Stimulated activated CD4-positive, alpha-beta T cell treated with anti-CD3 and anti-CD28 coated beads, Interleukin-2, amount 100 ng/mL, for 24 hours (primary cell): ENCODE measurements around the gene LAMA2.
"Not testable (repeated sequence)": the region's sequence is repeated elsewhere in the genome, so short reads cannot be mapped to it uniquely, and the experiment has no call there.

Experiments
- DNase-seq, 2 donors: peaks; one replicate each; pipeline ENCODE4 v3.0.0-alpha.2; 2020

LAMA2 gene

DNA sequence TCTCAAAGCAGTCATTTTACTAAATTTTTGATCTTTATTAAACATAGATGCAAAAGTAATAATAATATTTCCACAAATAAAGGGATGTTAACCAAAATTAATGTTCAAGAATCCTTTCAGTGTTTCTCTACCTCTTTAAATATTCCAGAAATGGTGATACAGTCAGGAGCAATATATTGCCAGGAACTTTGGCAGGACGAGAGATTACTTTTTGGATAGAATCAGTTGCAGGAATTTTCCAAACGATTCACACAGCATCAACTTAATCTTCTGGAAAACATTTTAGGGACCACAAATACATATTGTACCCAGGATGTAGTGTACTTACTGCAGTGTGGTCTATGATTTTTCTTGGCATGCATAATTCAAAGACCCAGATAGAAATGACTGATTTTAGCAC, 125.7 kb downstream of the LAMA2 start:
- no peak for DNase-seq

GRCh38 chr6:129009851-129010250, 126.9 kb downstream of the LAMA2 start:
- DNase-seq, result no peak

DNA sequence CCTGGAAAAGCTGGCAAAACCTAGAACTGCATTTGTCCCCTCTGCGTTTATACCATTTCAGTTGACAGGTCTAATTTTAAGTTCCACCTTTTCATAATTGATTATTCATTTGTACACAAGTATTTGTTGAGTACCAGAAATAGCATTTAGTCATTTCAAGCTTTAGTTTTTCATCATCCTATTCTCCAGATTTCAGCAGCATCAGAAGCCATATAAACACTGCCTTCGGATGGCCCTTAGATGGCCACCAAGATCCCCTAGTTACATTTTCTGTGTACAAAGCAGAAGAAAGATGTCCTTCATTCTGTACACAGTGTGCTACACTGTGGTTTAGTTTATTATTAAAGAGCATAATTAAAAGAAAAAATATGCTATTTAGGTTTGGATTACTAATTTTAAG, 131.4 kb downstream of the LAMA2 start:
- no peak for DNase-seq

- DNase-seq, result no peak
Measured at GRCh38 chr6:129015721-129016120, 132.8 kb downstream of the LAMA2 start.

DNA sequence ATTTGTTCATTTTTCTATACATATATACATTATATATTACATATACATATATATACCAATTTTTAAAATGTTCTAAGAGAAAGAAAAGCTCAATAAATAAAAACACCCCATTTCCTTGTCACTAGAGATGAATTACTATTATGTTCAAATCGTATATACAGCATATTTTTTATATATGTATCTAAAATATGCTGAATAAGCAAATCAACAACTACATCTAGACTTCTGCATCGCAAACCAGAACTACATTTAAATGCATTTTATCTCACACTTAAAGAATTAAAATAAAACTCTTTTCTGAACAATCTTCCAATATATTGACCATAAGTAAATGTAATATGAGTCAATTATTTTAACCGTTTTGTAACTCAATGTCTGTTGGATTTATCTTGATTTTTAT, 133.9 kb downstream of the LAMA2 start:
- no peak for DNase-seq

DNA sequence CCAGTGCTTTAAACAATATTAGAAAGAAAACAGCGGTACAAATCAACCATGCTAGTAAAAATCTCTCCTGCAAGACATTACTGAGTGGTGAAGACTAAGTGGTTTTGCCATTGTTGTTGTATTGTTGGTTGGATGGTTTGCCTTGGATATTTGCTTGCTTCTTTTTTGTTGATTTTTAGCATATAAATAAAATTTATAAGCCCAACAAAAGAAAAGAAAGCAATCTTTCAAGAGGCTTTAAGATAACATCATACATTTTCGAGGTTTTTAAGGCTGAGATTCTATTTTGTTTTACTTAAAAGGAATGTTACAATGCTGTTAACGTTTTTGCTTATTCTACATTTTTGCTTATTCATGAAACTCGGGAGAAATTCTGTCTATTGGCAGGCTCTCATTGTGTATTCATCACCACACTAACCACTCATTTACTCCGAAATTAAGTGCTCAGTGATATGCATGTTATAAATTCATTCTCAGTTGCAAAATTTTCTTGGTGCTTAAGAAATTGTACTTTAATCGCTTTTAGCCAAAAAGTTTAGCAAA, 139.1 kb downstream of the LAMA2 start:
- DNase-seq, result no peak

GRCh38 chr6:129026601-129027000, 143.7 kb downstream of the LAMA2 start:
- no peak for DNase-seq

- no peak for DNase-seq
Measured at GRCh38 chr6:129029778-129030177, 146.8 kb downstream of the LAMA2 start.

DNA sequence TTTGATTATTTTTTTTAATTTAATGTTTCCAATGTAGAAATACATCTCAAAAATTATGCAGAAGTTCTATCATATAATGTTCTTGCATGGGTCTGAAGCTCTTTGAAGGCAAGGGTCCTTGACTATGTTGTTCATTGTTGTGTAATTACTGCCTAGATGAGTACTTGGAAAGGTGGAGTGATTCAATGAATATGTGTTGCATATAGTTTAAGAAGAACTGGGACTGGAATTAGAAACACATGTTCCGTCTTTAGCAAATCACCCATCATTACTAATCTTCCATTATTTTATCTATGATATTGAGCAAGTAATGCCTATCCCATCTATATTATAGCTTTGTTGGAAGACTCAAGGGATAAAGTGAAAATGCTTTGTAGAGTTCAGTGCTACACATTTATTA, 147.3 kb downstream of the LAMA2 start:
- no peak for DNase-seq

DNA sequence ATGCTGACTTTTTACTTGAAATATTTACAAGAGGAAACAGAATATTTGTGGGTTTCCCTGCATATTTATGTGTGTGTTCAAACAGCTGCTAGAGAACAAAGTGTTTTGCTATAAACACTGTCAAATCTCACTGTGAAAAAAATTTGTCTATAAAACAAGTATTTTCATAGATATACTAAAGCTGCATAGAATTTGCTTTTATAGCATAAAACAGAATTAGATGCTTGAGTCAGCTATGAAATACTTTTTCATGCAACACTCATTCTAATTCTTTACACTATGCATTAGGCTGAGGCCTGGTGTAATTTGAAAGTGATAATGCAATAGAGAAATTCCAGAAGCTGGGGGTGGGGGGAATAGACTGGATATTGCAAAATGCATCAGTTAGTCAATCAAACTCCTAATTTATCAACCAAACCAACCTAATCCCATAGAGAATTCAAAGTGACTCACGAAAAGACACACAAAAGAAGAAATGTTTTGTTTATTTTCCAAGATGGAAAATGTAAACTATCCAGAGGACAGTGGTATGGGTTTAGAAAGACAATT, 148.2 kb downstream of the LAMA2 start:
- DNase-seq, result no peak

DNA sequence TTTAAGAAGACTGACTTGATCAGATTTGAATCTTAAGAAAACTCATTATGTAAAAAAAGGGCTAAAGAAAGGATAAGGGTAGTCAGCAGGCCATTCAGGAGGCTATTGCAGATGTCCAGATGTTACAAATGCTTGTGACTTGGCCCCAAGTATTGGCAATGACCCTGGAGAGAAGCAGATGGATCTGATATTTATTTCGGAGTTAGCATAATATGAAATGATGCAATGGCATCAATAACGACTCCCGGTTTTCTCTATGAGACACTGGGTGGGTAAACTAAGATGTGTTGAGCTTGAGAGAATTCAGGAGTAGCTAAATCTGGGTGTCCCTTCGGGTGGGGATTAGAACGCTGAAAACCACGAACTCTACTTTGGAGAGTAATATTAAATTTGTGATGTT, 149.7 kb downstream of the LAMA2 start:
- no peak for DNase-seq

DNA sequence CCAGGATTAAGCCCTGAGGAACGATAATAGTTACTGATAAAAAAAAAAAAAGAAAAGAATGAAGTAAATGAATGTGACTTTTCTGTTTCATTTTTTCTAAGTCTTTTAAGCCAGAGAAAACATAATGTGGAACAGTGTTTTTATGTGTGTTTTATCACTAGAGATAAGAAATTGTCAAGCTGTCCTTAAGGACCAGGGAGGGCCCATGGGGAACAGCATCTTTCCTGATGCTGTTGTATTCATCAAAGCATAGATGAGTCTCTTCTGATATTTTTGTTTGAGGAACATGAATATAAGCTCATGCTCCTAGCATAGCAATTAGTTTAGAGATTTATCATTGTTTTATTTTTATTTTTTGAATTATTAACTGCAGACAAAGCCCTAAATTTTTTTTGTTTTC, 150.2 kb downstream of the LAMA2 start:
- no peak for DNase-seq

- no peak for DNase-seq
Measured at GRCh38 chr6:129033581-129033980, 150.6 kb downstream of the LAMA2 start.

DNA sequence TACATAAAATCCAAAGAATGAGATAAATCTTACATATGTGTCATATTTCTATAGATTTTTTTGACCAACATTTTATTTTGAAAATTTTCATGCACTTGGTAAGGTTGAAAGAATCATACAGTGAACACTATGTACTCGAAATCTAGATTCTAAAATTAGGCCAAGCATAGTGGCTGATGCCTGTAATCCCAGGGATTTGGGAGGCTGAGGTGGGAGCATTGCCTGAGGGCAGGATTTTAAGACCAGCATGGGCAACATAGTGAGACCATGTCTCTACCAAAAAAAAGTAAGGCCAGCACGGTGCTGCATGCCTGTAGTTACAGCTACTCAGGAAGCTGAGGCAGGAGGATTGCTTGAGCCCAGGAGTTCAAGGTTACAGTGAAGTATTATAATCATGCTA, 158.6 kb downstream of the LAMA2 start:
- DNase-seq, result no peak

GRCh38 chr6:129046526-129046925, 163.6 kb downstream of the LAMA2 start:
- no peak for DNase-seq

DNA sequence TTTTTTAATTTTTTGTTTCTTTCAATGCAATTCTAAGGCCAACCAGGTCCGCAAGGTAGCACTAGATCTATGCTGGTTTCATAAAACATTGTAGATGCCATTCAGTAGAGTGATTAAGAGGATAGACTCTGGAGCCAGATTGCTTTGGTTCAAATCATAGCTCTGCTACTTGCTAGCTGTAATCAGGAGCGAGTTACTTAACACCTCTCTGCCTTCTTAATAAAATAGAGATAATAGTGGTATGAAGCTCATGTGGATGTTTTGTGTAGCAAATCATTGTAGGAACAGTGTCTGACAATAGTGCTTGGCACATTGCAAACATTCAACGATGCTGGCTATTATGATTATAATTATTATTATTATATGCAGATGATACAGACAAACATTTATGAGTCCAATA, 164.9 kb downstream of the LAMA2 start:
- no peak for DNase-seq

DNA sequence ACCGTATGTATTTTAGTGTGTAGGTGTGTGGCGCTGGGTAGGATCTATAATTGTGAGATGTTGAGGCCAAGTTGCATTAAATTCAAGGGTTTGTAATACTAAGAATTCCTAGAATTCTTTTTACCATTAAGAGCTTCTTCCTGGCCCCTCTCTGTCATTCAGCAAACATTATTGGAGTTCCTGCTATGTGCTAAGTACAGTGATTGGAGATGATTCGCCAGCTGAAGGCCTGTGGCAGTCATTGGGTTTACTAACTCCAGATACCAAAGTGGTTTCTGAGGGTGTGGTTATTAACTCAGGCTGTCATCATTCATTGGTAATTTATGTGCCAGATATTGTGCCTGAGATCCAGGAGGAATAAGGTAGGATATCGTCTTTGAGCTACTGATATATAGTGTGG, 167.1 kb downstream of the LAMA2 start:
- no peak for DNase-seq

- DNase-seq, result not testable (repeated sequence)
Measured at GRCh38 chr6:129053143-129053542, 170.2 kb downstream of the LAMA2 start.

DNA sequence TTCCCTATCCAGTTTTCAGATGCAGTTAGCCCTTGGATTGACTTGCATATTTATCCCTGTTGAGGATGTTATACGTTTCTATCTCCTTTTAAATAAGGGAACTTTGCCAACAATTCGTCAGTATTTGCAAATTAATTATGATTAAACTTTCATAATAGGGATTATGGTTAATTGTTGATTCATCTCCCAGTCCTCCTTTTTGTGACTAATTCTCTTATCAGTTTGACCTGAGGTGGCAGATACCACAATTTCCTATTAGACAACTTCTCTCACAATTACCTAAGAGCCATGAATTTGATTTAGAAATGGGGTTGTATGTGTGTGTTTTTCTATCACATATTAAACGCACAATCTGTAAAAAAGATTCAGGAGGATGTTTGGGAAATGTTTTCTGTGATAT, 172.9 kb downstream of the LAMA2 start:
- no peak for DNase-seq

GRCh38 chr6:129059650-129060049, 176.7 kb downstream of the LAMA2 start:
- DNase-seq, result no peak

- DNase-seq, result no peak
Measured at GRCh38 chr6:129069006-129069405, 186.1 kb downstream of the LAMA2 start.

GRCh38 chr6:129073051-129073450, 190.1 kb downstream of the LAMA2 start:
- no peak for DNase-seq

DNA sequence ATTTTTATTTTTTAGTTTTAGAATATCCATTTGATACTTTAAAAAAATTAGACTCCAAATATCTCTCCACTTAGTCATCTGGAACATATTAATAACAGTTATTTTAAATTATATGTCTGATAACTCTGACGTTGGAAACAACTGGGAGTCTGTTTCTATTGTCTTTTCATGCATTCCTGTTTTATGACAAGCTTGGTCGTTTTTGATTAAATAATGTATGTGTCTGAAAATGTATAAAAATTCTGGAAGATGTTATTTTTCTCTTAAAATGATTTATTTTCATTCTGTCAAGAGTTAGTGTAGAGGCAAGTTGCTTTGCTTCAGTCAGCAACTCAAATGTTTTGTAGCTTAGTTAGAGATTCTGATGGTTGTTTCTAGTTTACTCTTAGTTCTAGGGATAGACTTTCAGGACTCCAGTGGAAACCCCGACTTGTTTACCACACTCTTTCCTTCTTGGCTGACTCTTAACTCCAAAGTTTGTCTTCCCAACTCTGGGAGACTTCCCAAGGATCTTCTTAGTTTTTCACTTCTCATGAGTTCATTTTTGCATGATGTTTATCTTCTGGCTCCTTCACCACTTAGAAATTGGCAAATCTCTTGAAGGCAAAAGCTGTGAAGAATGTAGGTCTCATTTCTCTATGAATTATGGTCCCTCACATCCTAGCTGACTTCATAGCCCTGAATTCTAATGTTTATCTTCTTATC, 190.9 kb downstream of the LAMA2 start:
- DNase-seq, result no peak

GRCh38 chr6:129084406-129084805, 201.5 kb downstream of the LAMA2 start:
- no peak for DNase-seq

GRCh38 chr6:129088481-129088880, 205.5 kb downstream of the LAMA2 start:
- not testable (repeated sequence) for DNase-seq
